SK-N-MC (cell line): ENCODE measurements around the gene EEF1AKMT2.

Experiments
- EZH2 ChIP-seq: fragments of 200-600 bp; sonication (generic); IDR thresholded peaks from one replicate; pipeline ENCODE4 v1.6.1; 2017; ENCODE audit warnings: antibody characterized with exemption
- FOXP2 ChIP-seq: optimal IDR thresholded peaks from 2 replicates; pipeline ENCODE3; 2011; ENCODE audit warnings: mild to moderate bottlenecking, moderate library complexity; ENCODE audit not compliant: insufficient read depth; ENCODE audit errors: extremely low read length, control extremely low read depth
- POLR2AphosphoS5 ChIP-seq: IDR thresholded peaks from 2 replicates; pipeline ENCODE4 v1.6.1; 2012; ENCODE audit warnings: mild to moderate bottlenecking, low read depth, low read length, borderline replicate concordance

GRCh38 chr10:124755581-124755980, 36.1 kb downstream of the EEF1AKMT2 start:
- TF ChIP-seq POLR2AphosphoS5 (no peak), EZH2 (no peak), FOXP2 (no peak)
